Astrocyte (in vitro differentiated cells and primary cell): Measurements from ENCODE around the gene ESPL1.

ENCODE experiments used
- EZH2 ChIP-seq: IDR thresholded peaks from 2 replicates; pipeline ENCODE4 v1.6.1; 2012; ENCODE audit warnings: mild to moderate bottlenecking, low read length, inconsistent platforms; ENCODE audit not compliant: insufficient read depth
- TF ChIP-seq, protein P1 (sequence below): IDR thresholded peaks from 2 replicates; pipeline ENCODE4 v1.5.1; 2011; ENCODE audit warnings: low read depth, mild to moderate bottlenecking, inconsistent platforms, low read length, moderate library complexity; ENCODE audit not compliant: insufficient read depth

DNA sequence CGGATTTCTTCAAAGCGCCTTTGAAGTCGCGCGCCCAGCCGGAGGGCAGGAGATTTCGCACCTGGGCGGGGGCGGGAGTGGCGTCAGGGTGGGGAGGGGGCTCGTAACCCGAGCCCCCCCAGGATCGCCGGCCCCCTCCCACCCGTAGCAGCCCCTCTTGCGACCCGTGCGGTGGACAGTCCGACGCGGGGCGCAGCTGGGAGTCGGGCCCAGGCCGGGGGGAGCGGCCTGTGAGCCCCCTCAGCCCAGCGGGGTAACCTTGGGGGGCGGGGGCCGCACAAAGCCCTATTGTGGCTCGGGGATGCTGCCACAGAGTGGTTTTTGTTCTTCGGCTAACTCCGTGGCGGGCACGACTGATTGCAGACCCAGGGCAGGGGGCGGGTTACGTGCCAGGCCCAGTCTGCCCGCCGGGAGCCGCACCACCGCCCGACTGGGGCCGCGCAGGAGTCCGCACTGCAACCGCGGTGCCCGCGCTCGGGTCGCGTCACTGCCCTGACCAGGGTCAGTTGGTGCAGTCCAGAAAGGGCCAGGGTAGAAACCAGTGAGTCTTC, 57.5 kb downstream of the ESPL1 start:
- TF ChIP-seq, protein P1, sequence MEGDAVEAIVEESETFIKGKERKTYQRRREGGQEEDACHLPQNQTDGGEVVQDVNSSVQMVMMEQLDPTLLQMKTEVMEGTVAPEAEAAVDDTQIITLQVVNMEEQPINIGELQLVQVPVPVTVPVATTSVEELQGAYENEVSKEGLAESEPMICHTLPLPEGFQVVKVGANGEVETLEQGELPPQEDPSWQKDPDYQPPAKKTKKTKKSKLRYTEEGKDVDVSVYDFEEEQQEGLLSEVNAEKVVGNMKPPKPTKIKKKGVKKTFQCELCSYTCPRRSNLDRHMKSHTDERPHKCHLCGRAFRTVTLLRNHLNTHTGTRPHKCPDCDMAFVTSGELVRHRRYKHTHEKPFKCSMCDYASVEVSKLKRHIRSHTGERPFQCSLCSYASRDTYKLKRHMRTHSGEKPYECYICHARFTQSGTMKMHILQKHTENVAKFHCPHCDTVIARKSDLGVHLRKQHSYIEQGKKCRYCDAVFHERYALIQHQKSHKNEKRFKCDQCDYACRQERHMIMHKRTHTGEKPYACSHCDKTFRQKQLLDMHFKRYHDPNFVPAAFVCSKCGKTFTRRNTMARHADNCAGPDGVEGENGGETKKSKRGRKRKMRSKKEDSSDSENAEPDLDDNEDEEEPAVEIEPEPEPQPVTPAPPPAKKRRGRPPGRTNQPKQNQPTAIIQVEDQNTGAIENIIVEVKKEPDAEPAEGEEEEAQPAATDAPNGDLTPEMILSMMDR, result no peak
- TF ChIP-seq EZH2, result no peak
